Erythroblast (primary cell): Measurements from ENCODE around the gene RBM43.

ENCODE experiments used
- GATA1 ChIP-seq: IDR thresholded peaks from 2 replicates; pipeline ENCODE4 v1.6.1; 2011; ENCODE audit warnings: low read depth, mild to moderate bottlenecking, control low read depth, low read length, moderate library complexity
- POLR2A ChIP-seq: IDR thresholded peaks from 2 replicates; pipeline ENCODE4 v1.6.1; 2011; ENCODE audit warnings: mild to moderate bottlenecking, low read length

- TF ChIP-seq POLR2A: no peak
- TF ChIP-seq GATA1: no peak
These were observed 63.0 kb downstream of the RBM43 start for GRCh38 chr2:151198645-151199044.
